Caco-2 (cell line): ENCODE results near the gene TOP3B. TPM values are rescaled to one million over a fixed set of nuclear protein-coding genes. Genes with fewer than 3 reads are reported as not detected.

Experiments
- BruUV-seq: library from RNA; stranded (reverse); fragments of 400-500 nt; replicated peaks from 2 replicates; lab custom pipeline; 2021; lab: Mats Ljungman, UMichigan
- CTCF ChIA-PET: fragments of 300-600 bp; sonication (Branson Sonifier 250); formaldehyde crosslinking; loops from one replicate; lab custom pipeline; 2022; ENCODE audit warnings: antibody characterized with exemption; lab: Charles Lee
- POLR2A ChIA-PET: fragments of 300-600 bp; sonication (Branson Sonifier 250); formaldehyde crosslinking; loops from one replicate; lab custom pipeline; 2022; ENCODE audit warnings: antibody characterized with exemption; lab: Charles Lee
- DNase-seq, 2 experiments: peaks; one replicate each; pipeline versions ENCODE4 v3.0.0 to v3.0.0-alpha.2; 2020 to 2022
- H3K27me3 ChIP-seq: replicated peaks from 2 replicates; pipeline ENCODE4 v1.6.0; 2011; ENCODE audit warnings: low read length; ENCODE audit not compliant: control insufficient read depth, insufficient read depth
- H3K36me3 ChIP-seq: 2 replicates; pipeline ENCODE4 v1.5.1; 2011; ENCODE audit warnings: low read length; ENCODE audit not compliant: control insufficient read depth, insufficient read depth
- H3K4me1 ChIP-seq: fragments of 250-450 bp; sonication (Bioruptor Pico); 2 replicates; pipeline ENCODE4 v1.5.1; 2020; ENCODE audit warnings: mild to moderate bottlenecking
- H3K4me3 ChIP-seq: 2 replicates; pipeline ENCODE4 v1.5.1; 2011; ENCODE audit warnings: low read depth, mild to moderate bottlenecking, control low read depth, low read length
- H3K9me3 ChIP-seq: fragments of 250-450 bp; sonication (Bioruptor Pico); 2 replicates; pipeline ENCODE4 v1.5.1; 2020; ENCODE audit warnings: mild to moderate bottlenecking, moderate library complexity
- H3K27ac Mint-ChIP-seq: one replicate; pipeline ENCODE4 v1.8.0; 2022; ENCODE audit warnings: mixed read lengths; ENCODE audit not compliant: unreplicated experiment
- H3K27me3 Mint-ChIP-seq: one replicate; pipeline ENCODE4 v1.8.0; 2022; ENCODE audit warnings: mixed read lengths; ENCODE audit not compliant: insufficient read depth, unreplicated experiment
- H3K36me3 Mint-ChIP-seq: one replicate; pipeline ENCODE4 v1.8.0; 2022; ENCODE audit warnings: mild to moderate bottlenecking, mixed read lengths; ENCODE audit not compliant: insufficient read depth, unreplicated experiment
- H3K4me1 Mint-ChIP-seq: one replicate; pipeline ENCODE4 v1.8.0; 2022; ENCODE audit warnings: low read depth, mixed read lengths; ENCODE audit not compliant: unreplicated experiment
- H3K4me3 Mint-ChIP-seq: one replicate; pipeline ENCODE4 v1.8.0; 2022; ENCODE audit warnings: mild to moderate bottlenecking, moderate library complexity, mixed read lengths; ENCODE audit not compliant: unreplicated experiment
- H3K9me3 Mint-ChIP-seq: one replicate; pipeline ENCODE4 v1.8.0; 2022; ENCODE audit warnings: mixed read lengths; ENCODE audit not compliant: unreplicated experiment
- intact Hi-C: fragments of 100-400 bp; cut with micrococcal nuclease; formaldehyde crosslinking; loops from one replicate; pipeline ENCODE4 v1.10.0; 2022; ENCODE audit not compliant: unreplicated experiment
- total RNA-seq: library from RNA; stranded (reverse); gene quantifications from 2 replicates; pipeline ENCODE4 v1.2.3, GENCODE V29; 2022
- TF ChIP-seq, protein P1 (sequence below), 2 experiments: fragments of 200-600 bp in 1 of 2; IDR thresholded peaks; 1 replicate in 1 of 2; 2 replicates in 1 of 2; pipeline versions ENCODE4 v1.5.1 to v1.8.0; 2011 to 2022; ENCODE audit warnings: antibody characterized with exemption in 1 of 2, control low read depth in 1 of 2, inconsistent platforms in 1 of 2, low read depth in 1 of 2, low read length in 1 of 2, mild to moderate bottlenecking in 1 of 2, moderate library complexity in 1 of 2; ENCODE audit not compliant: insufficient read depth in 1 of 2, severe bottlenecking in 1 of 2, unreplicated experiment in 1 of 2

Gene TOP3B
- total RNA-seq, 1 experiment from 2014 or later, result 63.7 TPM

DNA sequence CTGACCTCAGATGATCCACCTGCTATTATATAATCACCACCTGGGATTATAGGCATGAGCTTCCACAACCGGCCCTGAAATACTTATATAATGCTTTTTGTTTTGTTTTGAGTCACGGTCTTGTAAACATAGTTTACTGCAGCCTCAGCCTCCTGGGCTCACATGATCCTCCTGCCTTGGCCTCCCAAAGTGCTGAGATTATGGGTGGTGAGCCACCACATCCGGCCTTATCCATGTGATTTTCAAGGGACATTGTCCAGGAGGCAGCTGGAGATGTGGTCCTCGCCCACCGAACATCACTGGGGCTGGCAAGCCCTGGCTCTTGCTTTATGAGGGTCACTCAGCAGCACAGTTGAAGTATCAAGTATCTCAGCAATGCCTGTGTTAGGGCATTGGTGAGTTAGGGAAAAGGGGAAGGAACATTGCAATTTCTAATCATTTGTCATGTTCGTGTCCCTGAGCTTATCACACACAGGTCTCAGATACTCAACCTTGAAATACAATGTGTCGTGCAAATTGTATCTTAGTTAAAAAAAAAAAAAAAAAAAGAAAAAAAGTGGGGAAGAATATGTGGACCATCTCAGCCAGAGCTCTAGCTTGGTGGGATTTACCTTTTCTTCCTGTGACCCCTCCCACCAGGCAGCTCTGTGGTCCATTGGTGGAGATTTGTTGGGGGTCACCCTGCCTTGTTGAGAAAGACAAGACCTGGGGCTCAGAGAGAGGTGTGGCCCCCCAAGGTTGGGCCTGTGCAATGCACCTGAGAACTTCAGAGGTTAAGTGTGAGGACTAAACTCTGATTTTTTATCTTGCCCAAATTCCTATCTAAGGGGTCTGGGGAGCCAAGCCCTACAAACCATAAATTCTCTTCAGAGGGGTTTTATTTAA lies 74.7 kb downstream of the TOP3B start:
- intact Hi-C loops, result no loop called here
- Mint-ChIP-seq H3K36me3 (no peaks in the 10 kb centered on the region), H3K4me1 (no peaks in the 10 kb centered on the region), H3K9me3 (no peaks in the 10 kb centered on the region), H3K27me3 (no peaks in the 10 kb centered on the region), H3K4me3 (no peak overlapping the region), H3K27ac (no peak overlapping the region)
- ChIA-PET CTCF (no interaction called here), POLR2A (no interaction called here)
- no TSS peak for BruUV-seq
- Histone ChIP-seq H3K9me3 (no peaks in the 10 kb centered on the region), H3K4me1 (no peaks in the 10 kb centered on the region), H3K27me3 (no peaks in the 10 kb centered on the region), H3K4me3 (no peak overlapping the region), H3K36me3 (no peaks in the 10 kb centered on the region)
- DNase-seq, result no peak
- TF ChIP-seq, protein P1, sequence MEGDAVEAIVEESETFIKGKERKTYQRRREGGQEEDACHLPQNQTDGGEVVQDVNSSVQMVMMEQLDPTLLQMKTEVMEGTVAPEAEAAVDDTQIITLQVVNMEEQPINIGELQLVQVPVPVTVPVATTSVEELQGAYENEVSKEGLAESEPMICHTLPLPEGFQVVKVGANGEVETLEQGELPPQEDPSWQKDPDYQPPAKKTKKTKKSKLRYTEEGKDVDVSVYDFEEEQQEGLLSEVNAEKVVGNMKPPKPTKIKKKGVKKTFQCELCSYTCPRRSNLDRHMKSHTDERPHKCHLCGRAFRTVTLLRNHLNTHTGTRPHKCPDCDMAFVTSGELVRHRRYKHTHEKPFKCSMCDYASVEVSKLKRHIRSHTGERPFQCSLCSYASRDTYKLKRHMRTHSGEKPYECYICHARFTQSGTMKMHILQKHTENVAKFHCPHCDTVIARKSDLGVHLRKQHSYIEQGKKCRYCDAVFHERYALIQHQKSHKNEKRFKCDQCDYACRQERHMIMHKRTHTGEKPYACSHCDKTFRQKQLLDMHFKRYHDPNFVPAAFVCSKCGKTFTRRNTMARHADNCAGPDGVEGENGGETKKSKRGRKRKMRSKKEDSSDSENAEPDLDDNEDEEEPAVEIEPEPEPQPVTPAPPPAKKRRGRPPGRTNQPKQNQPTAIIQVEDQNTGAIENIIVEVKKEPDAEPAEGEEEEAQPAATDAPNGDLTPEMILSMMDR (IDR thresholded peaks at IDR 0.05; ENCODE audit: insufficient read depth in 1 of 2, low read depth in 1 of 2, low read length in 1 of 2, severe bottlenecking in 1 of 2, unreplicated experiment in 1 of 2), result no peak

Other genes starting within 250 kb of the TOP3B start
- gene YPEL1, start 247.0 kb downstream of the TOP3B start, total RNA-seq, result 1.2 and 1.3 TPM in 2 replicates
- 135 and 136 TPM in 2 replicates for gene MAPK1, start 115.1 kb downstream of the TOP3B start, total RNA-seq
- gene PPM1F, start 29.9 kb downstream of the TOP3B start, total RNA-seq, result 18.9 and 25.8 TPM in 2 replicates